Epithelial cell of prostate (primary cell): Measurements from ENCODE around the gene KLHL18.
A peak's percentile ranks its signal among the peaks of the same experiment; 100 is the strongest.
"Not testable (repeated sequence)": the region's sequence is repeated elsewhere in the genome, so short reads cannot be mapped to it uniquely, and the experiment has no call there.

ENCODE experiments used
- DNase-seq: peaks from one replicate; pipeline ENCODE4 v3.0.0-alpha.2; 2011; ENCODE audit warnings: low read depth, low spot score
- H3K27ac ChIP-seq: fragments of 450-650 bp; 2 replicates; pipeline ENCODE4 v1.5.1; 2017; ENCODE audit warnings: mild to moderate bottlenecking

KLHL18 gene

DNA sequence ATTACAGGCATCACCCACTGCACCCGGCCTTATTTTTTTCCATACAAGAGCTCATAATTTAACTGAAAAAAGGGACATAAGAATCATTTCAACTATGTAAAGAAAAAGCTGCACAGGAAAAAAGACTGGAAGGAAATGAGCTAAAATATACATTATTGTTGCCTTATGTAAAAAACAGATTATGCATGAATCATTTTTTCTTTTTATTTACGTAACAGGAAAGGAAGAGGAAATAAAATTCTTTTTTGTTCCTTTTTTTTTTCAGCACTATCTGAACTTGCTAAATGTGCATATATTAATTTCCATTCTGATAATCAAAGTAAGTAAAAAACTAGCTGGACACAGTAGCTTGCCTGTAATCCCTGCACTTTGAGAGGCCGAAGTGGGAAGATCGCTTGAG is 12.2 kb upstream of the KLHL18 start:
- DNase-seq = no peak
- no peak overlapping the region for H3K27ac ChIP-seq

DNA sequence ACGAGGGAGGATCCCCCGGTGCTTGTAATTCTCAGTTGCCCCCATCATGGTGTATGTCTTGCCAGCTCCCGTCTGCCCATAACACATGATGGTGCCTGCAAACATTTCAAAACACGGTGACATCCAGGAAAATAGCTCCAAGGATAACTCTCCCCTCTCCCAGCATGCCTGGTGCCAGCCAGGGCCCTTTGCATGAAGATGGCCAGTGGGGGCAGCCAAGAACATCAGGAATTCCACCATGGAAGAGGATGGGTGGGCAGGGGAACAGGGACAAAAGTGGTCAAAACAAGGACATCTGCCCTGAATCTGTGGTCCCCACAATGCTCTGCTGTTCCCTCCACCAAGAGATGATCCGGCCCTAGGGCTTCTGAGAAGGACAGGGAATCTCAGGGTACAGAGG is 9.2 kb upstream of the KLHL18 start:
- no peak for DNase-seq
- H3K27ac ChIP-seq = no peak overlapping the region

DNA sequence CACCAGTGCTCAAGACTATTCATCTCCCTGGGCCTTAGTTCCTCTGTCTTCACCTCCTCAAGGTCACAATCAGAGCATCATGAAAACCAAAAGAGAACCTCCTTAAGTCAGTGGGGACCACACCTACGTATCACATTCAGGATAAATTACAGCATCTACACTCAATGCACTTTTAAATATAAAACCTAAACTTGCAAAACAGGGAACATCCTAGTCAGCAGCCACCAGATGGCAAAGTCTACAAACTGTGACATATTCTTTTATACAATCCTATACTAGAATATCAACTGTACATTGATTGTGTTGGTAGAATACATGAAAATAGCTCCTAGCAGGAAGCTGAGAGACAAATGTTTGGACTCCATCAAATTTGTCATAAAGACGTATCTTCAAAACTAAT is 8.1 kb upstream of the KLHL18 start:
- H3K27ac ChIP-seq = no peak overlapping the region
- DNase-seq = no peak

GRCh38 chr3:47276558-47276957 is 6.2 kb upstream of the KLHL18 start:
- no peak for DNase-seq

DNA sequence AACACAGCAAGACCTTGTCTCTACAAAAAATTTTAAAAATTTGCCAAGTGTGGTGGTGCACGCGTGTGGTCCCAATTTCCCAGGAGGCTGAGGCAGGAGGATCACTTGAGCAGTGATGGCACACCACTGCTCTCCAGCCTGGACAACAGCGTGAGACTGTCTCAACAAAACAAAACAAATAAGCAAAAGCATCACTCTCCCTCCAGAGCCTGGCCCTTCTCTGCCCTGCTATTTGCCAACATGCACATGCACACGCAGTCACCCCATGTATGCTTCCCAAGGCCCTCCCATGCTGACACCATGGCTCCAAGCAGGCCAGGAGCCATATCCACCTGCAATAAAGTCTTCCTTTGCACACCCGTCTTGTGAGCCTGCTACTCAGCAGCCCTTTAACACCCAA is 2.2 kb upstream of the KLHL18 start:
- no peak for DNase-seq
- H3K27ac ChIP-seq = no peak overlapping the region

More at GRCh38 chr3:47276558-47276957, 6.2 kb upstream of the KLHL18 start:
- H3K27ac ChIP-seq = no peak overlapping the region

DNA sequence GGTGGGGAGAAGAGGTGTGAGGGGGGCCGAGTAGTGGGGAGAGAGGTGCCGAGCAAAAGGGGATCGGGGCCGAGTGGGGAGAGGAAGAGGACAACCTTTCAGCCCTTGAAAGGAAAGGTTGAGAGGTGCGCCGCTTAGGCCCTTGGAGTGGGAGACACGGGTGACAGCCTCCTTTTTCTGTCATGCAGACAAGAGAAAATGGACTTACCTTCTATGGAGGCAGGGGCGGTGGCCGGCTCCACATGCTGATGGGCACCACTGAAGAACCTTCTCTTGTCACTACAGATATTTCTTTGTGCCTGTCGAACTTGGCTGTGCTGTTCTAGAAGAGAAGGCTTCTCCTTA is 421 bp downstream of the KLHL18 start:
- DNase-seq = no peak
- H3K27ac ChIP-seq = peak overlapping the region; percentile 94

GRCh38 chr3:47283591-47284364 is 1.0 kb downstream of the KLHL18 start:
- DNase-seq = no peak

DNA sequence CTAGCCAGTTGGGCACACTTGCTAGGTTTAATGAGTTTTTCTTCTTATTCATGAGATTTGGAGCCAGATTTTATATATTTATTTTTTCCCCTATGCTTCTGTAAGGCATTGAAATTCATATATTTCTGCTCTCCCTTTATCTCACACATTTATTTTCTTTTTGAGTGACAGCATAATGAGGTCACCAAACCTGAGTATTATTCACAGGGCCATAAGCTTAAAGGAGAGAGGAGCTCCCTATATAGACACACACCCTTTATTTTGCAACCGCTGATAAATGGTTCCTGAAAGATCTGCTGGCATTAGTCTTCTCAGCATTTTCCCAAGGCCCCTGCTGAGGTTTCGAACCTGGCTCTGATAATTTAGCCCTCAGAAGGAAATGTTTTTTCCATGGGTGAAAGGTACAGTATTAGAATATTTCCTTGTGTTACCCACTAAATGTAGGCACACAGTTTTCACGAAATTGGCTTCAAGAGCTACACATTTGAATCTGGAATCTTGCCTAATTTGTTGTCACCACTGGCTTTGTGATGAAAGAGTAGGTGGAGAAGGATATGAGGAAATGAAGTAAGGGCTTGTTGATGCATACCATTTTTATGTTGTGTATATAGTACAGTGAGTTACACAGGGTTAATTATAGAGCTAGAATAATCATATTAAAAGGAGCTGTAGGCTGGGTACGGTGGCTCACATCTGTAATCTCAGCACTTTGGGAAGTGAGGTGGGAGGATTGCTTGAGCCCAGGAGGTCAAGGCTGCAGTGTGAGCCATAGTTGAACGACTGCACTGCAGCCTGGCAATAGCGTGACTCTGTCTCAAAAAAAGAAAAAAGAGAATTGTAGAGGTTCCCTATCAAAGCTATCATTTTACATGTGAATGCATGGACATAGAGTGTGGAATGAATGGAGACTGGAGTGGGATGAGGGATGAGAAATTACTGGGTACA is 6.5 kb downstream of the KLHL18 start:
- no peak for DNase-seq
- peak overlapping the region; percentile 69 for H3K27ac ChIP-seq

More at GRCh38 chr3:47283591-47284364, 1.0 kb downstream of the KLHL18 start:
- H3K27ac ChIP-seq = peak overlapping the region; percentile 94

GRCh38 chr3:47291158-47291753 is 8.5 kb downstream of the KLHL18 start:
- H3K27ac ChIP-seq = no peak overlapping the region
- no peak for DNase-seq

GRCh38 chr3:47291754-47292420 is 9.1 kb downstream of the KLHL18 start:
- DNase-seq = not testable (repeated sequence)

DNA sequence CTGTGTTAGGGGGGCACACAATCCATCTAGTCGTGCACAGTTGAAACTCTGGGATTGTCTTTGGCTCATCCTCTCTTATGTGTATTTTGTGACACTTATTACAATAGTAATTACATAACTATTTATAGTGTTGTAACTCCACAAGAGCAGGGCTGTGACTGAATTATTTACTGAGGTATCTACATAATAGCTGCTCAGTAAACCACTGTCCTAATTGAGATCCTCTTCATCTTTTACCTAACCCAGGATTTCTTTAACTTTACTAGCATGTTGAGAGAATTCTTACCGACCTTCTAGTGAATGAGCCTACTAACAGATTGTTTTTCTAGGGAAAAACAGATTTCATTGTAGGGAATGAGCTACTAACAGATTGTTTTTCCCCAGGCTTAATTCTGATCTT is 11.1 kb downstream of the KLHL18 start:
- H3K27ac ChIP-seq = no peak overlapping the region

More at GRCh38 chr3:47291754-47292420, 9.1 kb downstream of the KLHL18 start:
- H3K27ac ChIP-seq = not testable (repeated sequence)

DNA sequence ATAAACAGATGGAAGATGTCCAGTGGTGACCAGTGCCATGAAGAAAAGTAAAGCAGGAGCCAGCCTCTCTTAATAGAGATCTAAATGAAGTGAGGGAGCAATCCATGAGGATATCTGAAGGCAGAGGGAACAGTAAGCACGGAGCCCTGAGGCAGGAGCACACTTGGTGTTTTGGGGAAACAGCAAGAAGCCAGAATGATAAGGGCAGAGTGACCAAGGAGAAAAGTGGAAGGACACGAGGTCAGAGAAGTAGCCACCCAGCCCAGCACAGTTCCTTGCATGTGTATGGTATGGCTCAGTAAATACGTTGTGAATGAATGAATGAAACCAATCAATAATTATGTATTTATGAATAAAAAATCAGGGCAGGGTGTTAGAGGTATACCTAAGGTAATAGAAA is 11.6 kb downstream of the KLHL18 start:
- no peak for DNase-seq
- H3K27ac ChIP-seq = no peak overlapping the region

More for the DNA sequence above, 11.1 kb downstream of the KLHL18 start:
- DNase-seq = no peak

DNA sequence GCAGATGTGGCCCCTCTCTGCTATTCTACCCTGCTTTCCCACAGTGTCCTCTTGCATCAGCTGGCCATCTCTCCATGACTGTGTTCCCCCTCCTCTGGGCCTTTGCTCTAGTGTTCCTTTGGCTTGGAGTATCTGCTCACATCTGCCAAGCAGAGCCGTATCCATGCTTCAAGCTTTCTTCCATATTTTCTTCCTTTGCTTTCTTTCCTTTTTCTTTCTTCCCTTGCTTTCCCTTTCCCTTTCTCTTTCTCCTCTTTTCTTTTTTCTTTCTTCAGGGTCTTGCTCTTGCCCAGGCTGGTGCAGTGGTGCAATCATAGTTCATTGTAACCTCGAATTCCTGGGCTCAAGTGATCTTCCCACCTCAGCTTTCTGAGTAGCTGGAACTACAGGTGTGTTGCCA is 12.6 kb downstream of the KLHL18 start:
- no peak for DNase-seq
- H3K27ac ChIP-seq = no peak overlapping the region

DNA sequence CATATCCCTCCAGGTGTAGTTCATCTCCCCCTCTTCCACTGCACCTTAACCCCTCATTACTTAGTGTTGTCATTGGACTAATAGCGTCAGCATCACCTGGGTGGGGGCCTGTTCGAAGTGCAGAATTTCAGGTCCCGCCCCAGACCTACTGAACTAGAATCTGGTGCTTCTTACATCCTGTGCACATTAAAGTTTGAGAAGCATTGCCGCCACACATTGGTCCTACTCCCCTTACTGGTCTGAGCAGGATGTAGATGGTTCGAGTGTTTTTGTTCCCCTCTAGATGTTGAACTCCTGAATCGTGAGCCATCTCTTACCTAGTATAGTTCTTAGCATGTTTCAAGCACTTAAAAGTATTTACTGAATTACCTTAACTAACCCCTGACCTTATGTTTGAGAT is 13.2 kb downstream of the KLHL18 start:
- no peak overlapping the region for H3K27ac ChIP-seq
- no peak for DNase-seq

DNA sequence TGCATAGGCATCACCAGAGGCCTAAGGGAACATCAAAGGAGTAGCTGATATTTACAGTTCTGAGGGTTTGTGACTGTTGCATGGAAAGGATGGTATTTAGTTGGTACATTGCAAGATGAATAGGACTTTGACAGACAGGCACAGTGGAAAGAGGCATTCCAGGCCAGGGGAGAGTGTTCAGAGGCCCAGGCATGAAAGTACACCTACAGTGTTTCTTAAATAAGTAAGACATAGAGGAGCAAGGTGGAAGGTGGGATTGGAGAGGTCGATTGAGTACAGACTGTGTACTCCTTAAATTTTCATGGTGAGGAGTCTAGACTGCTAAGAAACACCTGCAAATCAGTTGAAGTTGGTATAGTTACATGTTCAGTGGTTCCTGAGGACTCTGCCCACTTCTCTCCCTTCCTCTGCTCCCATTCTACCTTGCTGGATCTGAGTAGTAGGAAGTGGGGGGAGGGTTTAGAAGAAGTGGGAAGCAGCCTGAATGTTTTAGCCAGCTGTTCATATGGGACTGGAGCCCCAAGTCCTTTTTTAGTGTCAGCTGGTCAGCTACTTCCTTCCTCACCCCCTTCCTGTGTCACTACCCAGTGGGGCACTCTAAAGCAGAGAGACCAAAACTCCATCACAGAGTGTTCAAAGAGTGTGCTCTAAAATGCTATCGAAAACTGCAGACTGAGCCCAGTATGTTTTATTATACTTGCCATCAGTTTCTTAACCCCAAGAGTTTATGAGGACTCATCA is 14.0 kb downstream of the KLHL18 start:
- no peak overlapping the region for H3K27ac ChIP-seq
- no peak for DNase-seq

DNA sequence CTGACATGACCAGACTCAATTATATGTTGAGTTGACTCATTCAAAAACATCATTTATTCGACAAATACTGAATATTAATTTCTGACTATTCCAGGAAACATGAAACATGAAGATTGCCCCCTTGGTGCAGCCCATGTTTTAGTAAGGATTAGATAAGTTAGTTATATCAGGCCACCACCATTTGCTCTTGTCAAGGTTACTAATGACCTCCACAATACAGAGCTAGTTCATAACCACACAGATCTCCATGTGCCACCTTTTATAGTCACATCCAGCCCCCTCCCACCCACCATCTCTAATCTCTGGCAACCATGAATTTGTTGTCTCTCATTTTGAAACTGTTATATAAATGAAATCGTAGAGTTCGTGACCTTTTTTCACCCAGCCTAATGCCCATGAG is 15.7 kb downstream of the KLHL18 start:
- no peak overlapping the region for H3K27ac ChIP-seq
- DNase-seq = no peak

DNA sequence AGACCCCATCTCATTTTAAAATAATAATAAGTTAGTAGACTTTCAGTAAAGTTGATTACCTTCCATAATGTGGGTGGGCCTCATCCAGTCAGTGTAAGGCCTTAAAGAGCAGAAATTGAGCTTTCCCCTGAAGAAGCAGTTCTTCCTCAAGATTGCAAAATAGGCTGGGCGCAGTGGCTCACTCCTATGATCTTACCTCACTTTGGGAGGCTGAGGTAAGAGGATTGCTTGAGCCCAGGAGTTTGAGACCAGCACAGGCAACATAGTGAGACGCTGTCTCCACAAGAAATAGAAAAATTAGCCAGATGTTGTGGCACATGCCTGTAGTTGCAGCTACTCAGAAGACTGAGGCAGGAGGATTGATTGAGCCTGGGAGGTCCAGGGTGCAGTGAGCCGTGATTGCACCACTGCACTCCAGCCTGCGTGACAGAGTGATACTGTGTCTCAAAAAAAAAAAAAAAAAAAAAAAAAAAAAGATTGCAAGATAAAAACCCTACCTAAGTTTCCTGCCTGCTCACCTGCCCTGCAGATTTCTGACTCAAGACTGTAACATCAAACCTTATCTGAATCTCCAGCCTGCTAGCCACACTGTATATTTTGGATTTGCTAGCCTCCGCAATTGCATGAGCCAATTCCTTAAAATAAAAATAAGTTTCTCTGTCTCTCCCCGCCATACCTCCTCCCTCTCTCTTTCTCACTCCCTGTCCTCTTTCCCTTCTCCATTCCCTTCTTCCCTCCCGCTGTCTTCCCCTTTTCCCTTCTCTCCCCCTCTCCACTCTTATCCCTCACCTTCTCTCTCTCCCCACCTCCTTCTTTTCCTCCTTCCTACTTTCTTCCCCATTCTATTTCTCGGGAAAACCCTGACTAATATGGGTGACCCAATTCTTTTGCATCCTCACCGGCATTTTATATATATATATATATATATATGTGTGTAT is 16.9 kb downstream of the KLHL18 start:
- no peak overlapping the region for H3K27ac ChIP-seq
- no peak for DNase-seq

DNA sequence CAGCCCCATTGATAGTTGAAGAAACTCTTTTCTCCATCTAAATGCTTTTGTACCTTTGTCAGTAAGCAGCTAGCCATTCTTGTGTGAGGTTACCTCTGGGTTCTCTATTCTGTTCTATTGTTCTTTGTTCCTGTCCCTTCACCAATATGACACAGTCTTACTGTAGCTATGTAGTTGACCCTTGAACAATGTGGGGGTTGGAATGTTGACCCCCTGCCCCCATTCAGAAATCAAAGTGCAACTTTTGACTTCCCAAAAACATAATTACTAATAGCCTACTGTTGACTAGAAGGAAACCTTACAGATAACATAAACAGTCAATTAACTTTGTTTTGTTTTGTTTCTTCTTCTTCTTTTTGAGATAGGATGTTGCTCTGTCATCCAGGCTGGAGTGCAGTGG is 18.7 kb downstream of the KLHL18 start:
- no peak overlapping the region for H3K27ac ChIP-seq
- DNase-seq = no peak

DNA sequence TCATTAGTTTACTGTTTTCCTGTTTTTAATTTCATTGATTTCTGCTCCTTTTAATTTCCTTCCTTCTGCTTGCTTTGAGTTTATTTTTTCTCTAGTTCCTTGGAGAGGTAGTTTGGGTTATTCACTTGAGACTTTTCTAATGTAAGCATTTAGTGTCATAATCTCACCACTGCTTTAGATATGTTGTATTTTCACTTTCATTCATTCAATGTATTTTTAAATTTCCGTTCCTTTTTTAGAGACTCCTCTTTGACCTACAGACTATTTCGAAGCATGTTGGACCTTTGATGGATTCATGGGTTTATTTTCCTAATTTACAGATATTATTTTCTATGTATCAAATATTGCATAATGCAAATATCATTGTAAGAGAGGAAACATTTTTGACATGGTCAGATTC is 23.3 kb downstream of the KLHL18 start:
- DNase-seq = no peak

More for the DNA sequence above, 23.3 kb downstream of the KLHL18 start:
- no peak overlapping the region for H3K27ac ChIP-seq
